ENCODE measurements around the gene CR1. TPM values are rescaled to one million over a fixed set of nuclear protein-coding genes. Genes with fewer than 3 reads are reported as not detected.
A peak's percentile ranks its signal among the peaks of the same experiment; 100 is the strongest.
"Not testable (repeated sequence)": the region's sequence is repeated elsewhere in the genome, so short reads cannot be mapped to it uniquely, and the experiment has no call there.

The CR1 gene
- total RNA-seq, 1 donor from 2014 or later, result 10.1 TPM

- DNase-seq (ENCODE audit: low spot score), result no peak
Measured at GRCh38 chr1:207581496-207582153, 85.7 kb downstream of the CR1 start.

GRCh38 chr1:207589506-207589905, 93.5 kb downstream of the CR1 start:
- DNase-seq (ENCODE audit: low spot score), result peak; percentile 0

DNA sequence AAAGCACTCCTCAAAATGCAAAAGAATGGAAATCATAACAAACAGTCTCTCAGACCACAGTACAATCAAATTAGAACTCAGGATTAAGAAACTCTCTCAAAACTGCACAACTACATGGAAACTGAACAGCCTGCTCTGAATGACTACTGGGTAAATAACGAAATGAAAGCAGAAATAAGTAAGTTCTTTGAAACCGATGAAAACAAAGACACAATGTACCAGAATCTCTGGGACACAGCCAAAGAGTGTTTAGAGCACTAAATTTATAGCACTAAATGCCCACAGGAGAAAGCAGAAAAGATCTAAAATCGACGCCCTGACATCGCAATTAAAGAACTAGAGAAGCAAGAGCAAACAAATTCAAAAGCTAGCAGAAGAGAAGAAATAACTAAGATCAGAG, 95.2 kb downstream of the CR1 start:
- not testable (repeated sequence) for DNase-seq (ENCODE audit: low spot score)

DNA sequence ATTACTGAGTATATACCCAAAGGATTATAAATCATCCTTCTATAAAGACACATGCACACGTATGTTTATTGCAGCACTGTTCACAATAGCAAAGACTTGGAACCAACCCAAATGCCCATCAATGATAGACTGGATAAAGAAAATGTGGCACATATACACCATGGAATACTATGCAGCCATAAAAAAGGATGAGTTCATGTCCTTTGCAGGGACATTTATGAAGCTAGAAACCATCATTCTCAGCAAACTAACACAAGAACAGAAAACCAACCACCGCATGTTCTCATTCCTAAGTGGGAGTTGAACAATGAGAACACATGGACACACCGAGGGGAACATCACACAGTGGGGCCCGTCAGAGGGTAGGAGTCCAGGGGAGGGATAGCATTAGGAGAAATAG, 98.1 kb downstream of the CR1 start:
- not testable (repeated sequence) for DNase-seq (ENCODE audit: low spot score)

DNA sequence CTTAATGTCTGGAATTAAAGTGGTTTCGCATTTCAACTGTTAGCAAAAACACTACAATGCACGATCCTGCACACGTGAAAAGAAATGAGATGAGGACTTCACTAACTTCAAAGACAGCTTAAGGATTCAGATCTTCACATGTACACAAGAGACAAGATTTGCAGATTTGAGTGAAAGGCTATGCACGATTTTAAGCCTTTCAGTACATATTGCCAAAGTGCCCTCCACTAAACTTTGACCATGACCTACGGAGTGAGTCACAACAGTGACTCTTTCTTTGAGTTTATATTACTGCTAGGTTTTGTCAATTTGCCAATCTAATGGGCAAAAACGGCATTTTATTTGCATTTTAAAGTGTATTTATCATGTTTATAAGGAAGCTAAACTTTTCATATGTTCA, 107.8 kb downstream of the CR1 start:
- no peak for DNase-seq (ENCODE audit: low spot score)

DNA sequence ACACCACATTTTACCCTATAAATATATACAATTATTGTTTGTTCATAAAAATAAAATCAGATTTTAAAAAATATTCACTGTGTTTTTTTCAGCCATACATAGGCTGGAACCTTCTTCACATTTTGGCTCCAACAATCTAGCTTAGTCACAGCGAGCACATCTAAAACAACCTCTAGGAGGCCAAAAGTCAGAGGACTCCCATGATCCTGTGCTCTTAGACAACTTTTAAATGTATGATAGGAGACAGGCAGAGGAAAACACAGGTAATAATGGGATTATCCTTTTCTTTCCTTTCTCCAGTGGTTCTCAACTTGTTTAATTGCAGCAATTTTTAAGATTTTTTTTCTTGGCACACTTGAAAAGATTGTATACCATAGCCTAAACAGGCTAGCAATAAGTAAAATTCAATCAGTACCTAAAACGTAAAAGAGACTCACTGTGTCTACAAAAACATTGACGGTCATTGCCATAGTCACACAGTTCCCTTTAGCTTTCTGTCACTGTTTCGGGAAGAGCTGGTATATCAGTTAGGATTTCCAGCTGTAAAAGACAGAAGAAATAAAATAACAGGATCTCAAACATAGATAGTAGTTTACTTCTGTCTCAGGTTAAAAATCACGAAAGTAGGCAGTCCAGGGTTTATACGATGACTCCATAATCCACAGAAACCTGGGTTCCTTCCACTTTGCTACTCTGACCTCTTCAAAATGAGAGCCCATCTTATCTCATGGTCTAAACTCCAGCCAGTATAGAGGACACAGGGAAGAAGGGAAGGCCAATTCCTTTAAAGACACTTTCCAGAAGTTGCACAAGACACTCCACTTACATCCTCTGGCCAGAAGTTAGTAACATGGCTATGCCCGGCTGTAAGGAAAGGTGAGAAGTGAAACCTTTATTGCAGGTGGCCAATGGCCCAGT, 109.7 kb downstream of the CR1 start:
- no peak for DNase-seq (ENCODE audit: low spot score)

DNA sequence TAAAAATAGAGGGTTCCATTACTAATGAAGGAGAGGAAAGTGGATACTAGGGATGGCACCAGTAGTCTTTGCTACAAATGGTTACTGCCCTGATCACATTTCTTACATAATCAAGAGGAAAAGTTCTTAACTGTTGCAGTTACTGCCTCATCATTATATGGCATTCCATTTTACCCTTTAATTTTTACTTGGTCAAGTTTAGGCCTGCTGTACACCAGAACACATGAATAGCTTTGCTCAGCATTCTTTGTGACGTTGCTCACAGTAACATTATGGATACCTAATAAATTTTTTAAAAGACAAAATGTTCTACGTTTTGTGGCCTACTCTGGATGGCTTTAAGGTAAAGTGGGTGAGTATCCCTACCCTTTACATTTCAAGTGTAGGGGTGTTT, 110.4 kb downstream of the CR1 start:
- DNase-seq (ENCODE audit: low spot score), result peak; percentile 7

- no peak for DNase-seq (ENCODE audit: low spot score)
Measured at GRCh38 chr1:207612762-207613161, 116.8 kb downstream of the CR1 start.

DNA sequence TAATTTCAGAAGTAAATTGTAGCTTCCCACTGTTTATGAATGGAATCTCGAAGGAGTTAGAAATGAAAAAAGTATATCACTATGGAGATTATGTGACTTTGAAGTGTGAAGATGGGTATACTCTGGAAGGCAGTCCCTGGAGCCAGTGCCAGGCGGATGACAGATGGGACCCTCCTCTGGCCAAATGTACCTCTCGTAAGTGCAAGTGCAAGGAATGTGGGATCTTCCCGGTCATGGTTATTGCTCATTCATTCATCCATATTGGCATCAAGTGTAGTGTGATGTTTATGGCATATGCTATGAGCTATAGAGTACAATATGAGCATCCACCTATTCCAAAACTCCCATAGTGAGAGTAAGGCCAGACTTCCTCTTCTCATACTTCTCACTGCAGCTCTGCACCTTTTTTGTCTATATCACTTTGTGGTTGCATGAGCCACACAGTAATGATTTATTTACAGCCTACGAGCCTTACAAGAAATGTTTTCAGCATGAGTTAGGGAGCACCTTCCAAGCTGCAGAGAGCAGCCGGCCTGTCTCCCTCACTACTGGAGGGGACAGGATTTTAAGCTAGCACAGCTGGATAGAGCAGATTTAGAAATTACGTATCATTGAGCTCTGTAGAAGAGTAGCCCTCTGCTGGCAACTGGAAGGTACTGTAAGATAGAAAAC, 124.0 kb downstream of the CR1 start:
- peak; percentile 58 for DNase-seq (ENCODE audit: low spot score)

GRCh38 chr1:207620543-207620893, 124.6 kb downstream of the CR1 start:
- no peak for DNase-seq (ENCODE audit: low spot score)

DNA sequence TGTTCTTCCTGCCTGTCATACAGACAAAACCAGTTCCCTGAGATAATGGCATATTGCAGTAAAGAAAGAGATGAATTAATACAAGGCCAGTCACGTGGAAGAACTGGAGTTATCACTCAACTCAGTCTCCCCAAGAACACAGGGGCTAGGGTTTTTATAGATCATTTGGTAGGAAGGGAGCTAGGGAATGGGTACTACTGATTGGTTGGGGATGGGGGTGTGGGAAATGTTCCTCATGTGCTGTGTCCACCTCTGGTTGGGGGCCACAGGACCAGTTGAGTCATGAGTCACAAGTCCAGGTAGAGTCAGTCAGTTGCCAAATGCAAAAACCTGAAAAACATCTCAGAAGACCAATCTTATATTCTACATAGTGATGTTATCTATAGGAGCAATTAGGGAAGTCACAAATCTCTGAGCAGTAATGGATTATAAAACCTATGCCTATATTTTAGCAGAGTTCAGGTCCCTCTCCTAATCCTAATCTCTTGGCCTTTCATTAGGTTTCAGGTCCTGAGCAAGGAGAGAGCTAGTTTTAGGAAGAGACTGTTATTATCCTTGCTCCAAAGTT, 129.6 kb downstream of the CR1 start:
- DNase-seq (ENCODE audit: low spot score), result not testable (repeated sequence)

DNA sequence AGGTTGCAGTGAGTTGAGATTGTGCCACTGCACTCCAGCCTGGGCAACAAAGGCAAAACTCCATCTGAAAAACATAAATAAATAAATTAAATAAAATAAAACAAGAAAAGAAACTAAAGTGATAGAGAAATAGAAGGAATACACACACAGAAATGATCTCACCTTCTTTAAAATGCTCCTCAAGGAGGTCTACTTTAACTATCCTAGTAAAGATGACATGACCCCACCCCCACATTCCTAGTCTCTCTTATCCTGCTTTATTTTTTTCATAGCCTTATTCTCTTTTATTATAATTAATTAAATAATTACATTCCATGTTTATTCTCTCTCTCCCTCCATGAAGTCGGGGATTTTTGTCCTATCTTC, 131.0 kb downstream of the CR1 start:
- DNase-seq (ENCODE audit: low spot score), result no peak

- no peak for DNase-seq (ENCODE audit: low spot score)
Measured at GRCh38 chr1:207627496-207627895, 131.5 kb downstream of the CR1 start.

DNA sequence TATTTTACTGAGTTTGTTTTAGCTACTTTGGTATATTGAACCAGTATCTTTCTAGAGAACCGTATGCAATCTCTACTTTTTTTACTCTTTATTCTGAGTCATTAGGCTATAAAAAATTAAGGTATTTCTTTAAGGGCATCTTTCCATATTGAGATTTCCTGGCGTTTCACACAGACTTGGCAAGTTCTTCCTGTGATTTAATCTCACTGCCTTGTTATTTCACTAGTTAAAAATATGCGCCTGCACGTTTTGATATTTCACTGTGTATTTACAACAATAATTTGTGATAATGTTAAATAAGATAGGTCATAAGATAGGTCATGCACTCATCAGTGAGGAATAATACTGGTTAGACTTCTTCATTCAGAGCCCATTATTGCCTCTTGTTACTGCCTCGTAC, 132.8 kb downstream of the CR1 start:
- no peak for DNase-seq (ENCODE audit: low spot score)

GRCh38 chr1:207631137-207631536, 135.2 kb downstream of the CR1 start:
- DNase-seq (ENCODE audit: low spot score), result no peak

DNA sequence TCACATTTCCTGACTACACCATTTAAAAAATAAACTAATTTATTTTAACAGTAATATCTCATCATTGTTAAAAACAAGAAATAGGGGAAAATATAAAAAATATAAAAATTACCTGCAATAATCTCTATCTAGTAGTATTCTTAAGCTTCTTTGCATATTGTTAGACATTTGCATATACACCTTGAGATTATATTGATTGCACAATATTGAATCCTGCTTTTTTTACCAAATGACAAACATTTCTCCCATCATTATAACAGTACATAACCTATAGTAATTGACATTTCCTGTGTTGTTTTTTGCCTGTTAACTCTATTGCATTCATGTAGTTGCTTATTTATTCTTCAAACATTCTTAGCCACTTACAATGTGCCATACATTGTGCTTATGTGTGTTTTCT, 137.3 kb downstream of the CR1 start:
- no peak for DNase-seq (ENCODE audit: low spot score)

- not testable (repeated sequence) for DNase-seq (ENCODE audit: low spot score)
Measured at GRCh38 chr1:207633699-207634289, 137.8 kb downstream of the CR1 start.

- not testable (repeated sequence) for DNase-seq (ENCODE audit: low spot score)
Measured at GRCh38 chr1:207634293-207634692, 138.3 kb downstream of the CR1 start.

DNA sequence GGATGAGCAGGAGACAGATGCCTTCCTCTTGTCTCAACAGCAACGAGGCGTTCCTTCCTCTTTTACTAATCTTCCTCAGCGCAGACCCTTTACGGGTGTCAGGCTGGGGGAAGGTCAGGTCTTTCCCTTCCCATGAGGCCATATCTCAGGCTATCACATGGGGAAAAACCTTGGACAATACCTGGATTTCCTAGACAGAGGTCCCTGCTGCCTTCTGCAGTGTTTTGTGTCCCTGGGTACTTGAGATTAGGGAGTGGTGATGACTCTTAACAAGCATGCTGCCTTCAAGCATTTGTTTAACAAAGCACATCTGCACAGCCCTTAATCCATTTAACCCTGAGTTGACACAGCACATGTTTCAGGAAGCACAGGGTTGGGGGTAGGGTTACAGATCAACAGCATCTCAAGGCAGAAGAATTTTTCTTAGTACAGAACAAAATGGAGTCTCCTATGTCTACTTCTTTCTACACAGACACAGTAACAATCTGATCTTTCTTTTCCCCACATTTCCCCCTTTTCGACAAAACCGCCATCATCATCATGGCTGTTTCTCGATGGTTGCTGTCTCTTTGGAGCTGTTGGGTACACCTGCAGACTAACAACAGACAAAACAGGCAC, 139.7 kb downstream of the CR1 start:
- DNase-seq (ENCODE audit: low spot score), result not testable (repeated sequence)

DNA sequence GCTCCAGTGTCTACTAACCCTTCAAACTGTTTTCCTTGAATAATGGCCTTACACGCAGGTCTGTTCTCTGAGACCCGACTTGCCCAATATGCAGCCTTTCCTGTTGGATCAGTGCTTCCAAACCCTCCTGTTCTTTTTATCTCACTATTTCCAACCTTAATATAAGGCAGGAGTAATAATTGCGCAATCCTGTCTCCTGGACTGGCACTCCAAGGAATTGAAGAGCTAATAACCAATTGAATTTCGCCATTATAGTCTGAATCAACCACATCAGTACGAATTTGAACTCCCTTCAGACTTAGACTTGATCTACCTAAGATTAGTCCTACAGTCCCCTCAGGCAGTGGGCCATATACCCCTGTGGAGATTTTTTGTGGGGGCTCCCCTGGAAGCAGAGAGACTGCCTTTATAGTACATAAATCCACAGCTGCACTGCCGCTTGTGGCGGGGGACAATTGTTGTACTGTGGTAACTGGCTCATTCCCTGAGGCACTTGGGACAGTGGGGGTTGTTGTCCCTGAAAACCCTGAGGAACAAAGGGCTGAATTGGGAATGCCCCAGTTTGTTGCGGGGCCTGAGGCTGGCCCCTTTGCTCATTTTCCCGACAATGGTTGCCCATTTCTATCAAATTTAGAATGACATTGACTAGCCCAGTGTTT, 142.7 kb downstream of the CR1 start:
- not testable (repeated sequence) for DNase-seq (ENCODE audit: low spot score)

DNA sequence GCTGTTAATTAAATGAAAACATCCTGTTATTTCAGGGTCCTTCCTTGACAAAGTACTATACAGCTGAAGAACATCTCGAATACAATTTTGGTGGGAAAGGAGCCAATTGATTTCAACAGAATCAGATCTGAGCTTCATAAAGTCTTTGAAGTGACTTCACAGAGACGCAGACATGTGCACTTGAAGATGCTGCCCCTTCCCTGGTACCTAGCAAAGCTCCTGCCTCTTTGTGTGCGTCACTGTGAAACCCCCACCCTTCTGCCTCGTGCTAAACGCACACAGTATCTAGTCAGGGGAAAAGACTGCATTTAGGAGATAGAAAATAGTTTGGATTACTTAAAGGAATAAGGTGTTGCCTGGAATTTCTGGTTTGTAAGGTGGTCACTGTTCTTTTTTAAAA, 143.4 kb downstream of the CR1 start:
- not testable (repeated sequence) for DNase-seq (ENCODE audit: low spot score)
